ENCODE measurements around the gene IL17RE.

IL17RE gene

DNA sequence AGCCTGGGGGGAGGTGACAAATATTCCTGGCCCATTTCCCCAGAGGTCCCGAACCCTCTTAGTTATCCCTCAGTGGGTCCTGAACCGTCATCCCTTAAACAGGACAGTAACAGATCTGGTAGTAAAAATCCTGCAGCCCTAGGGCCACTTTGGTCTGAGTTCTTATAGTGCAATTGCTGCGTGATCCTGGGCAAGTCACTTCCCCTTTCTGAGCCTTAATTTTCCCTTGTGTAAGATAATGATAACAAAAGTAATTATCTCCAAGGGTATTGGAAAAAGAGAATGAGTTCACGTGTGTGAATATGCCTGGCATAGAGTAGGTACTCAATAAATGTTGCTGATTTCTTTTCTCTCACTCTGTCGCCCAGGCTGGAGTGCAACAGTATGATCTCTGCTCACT is 15.2 kb upstream of the IL17RE start:
- Histone ChIP-seq H3K9me3 (replicated peaks in 1 of 2; ENCODE audit: control insufficient read depth in 2 of 2, insufficient read depth in 1 of 2, low read depth in 1 of 2, low read length in 2 of 2) (peaks cover 0 to 3% of the 10 kb centered on the region in 2 donors), H3K27me3 (ENCODE audit: control insufficient read depth in 3 of 3, insufficient read depth in 3 of 3, low read depth in 1 of 3, low read length in 3 of 3) (peaks cover 0 to 8% (median 0%) of the 10 kb centered on the region in 3 experiments), H3K14ac (ENCODE audit: low read length) (no peak overlapping the region), H2AK5ac (ENCODE audit: low read depth, low read length) (no peak overlapping the region), H4K91ac (ENCODE audit: low read depth, low read length, poor library complexity) (no peak overlapping the region), H2BK120ac (ENCODE audit: low read depth, low read length) (no peak overlapping the region), H2BK12ac (ENCODE audit: low read length) (no peak overlapping the region), H3K4me1 (ENCODE audit: control insufficient read depth in 2 of 2, insufficient read depth in 1 of 2, low read depth in 1 of 2, low read length in 2 of 2) (peaks cover 0 to 1% of the 10 kb centered on the region in 2 donors), H3K23ac (ENCODE audit: low read depth, low read length, poor library complexity) (no peak overlapping the region), H3K79me1 (ENCODE audit: low read depth, low read length) (peaks cover 5% of the 10 kb centered on the region), H3K4me2 (ENCODE audit: insufficient read depth, low read length, poor library complexity, severe bottlenecking) (no peak overlapping the region), H3K4ac (ENCODE audit: low read length) (no peak overlapping the region), H3K4me3 (ENCODE audit: low read length in 2 of 2) (no peak overlapping the region), H3K9ac (ENCODE audit: low read depth, low read length, poor library complexity) (no peak overlapping the region), H2BK15ac (ENCODE audit: low read length) (no peak overlapping the region), H2AFZ (ENCODE audit: low read length) (no peak overlapping the region), H3K27ac (replicated peaks; ENCODE audit: low read length) (no peak overlapping the region), H4K8ac (ENCODE audit: low read depth, low read length) (no peak overlapping the region), H2BK5ac (ENCODE audit: low read length) (no peak overlapping the region), H3K36me3 (replicated peaks in 1 of 2; ENCODE audit: control insufficient read depth in 2 of 2, insufficient read depth in 2 of 2, low read length in 2 of 2) (peaks cover 2 to 10% of the 10 kb centered on the region in 2 donors), H3K18ac (ENCODE audit: low read length) (no peak overlapping the region)
- WGBS, 2 donors (ENCODE audit: extremely low coverage in 2 of 2, insufficient read length in 2 of 2, insufficient replicate concordance in 1 of 2), result no CpG with 5 or more reads among the region's 5 CpGs
- no peak for DNase-seq (ENCODE audit: low spot score)

- H2BK120ac ChIP-seq (ENCODE audit: low read depth, low read length), result no peak overlapping the region
- no peak overlapping the region for H2AFZ ChIP-seq (ENCODE audit: low read length)
- H4K91ac ChIP-seq (ENCODE audit: low read depth, low read length, poor library complexity), result no peak overlapping the region
- peaks cover 11 to 20% of the 10 kb centered on the region in 2 donors for H3K36me3 ChIP-seq (replicated peaks in 1 of 2; ENCODE audit: control insufficient read depth in 2 of 2, insufficient read depth in 2 of 2, low read length in 2 of 2)
- H3K9me3 ChIP-seq (replicated peaks in 1 of 2; ENCODE audit: control insufficient read depth in 2 of 2, insufficient read depth in 1 of 2, low read depth in 1 of 2, low read length in 2 of 2), result peaks cover 0 to 3% of the 10 kb centered on the region in 2 donors
- no peak overlapping the region for H2BK15ac ChIP-seq (ENCODE audit: low read length)
- no peak overlapping the region for H2AK5ac ChIP-seq (ENCODE audit: low read depth, low read length)
- H3K4me3 ChIP-seq (ENCODE audit: low read length in 2 of 2), result no peak overlapping the region
- H2BK5ac ChIP-seq (ENCODE audit: low read length), result no peak overlapping the region
- DNase-seq (ENCODE audit: low spot score), result no peak
- no peak overlapping the region for H3K23ac ChIP-seq (ENCODE audit: low read depth, low read length, poor library complexity)
- no CpG with 5 or more reads among the region's 3 CpGs for WGBS, 2 donors (ENCODE audit: extremely low coverage in 2 of 2, insufficient read length in 2 of 2, insufficient replicate concordance in 1 of 2)
- H4K8ac ChIP-seq (ENCODE audit: low read depth, low read length), result no peak overlapping the region
- no peak overlapping the region for H3K9ac ChIP-seq (ENCODE audit: low read depth, low read length, poor library complexity)
- no peak overlapping the region for H3K14ac ChIP-seq (ENCODE audit: low read length)
- peaks cover 0 to 8% (median 0%) of the 10 kb centered on the region in 3 experiments for H3K27me3 ChIP-seq (ENCODE audit: control insufficient read depth in 3 of 3, insufficient read depth in 3 of 3, low read depth in 1 of 3, low read length in 3 of 3)
- H3K27ac ChIP-seq (replicated peaks; ENCODE audit: low read length), result no peak overlapping the region
- H2BK12ac ChIP-seq (ENCODE audit: low read length), result no peak overlapping the region
- no peak overlapping the region for H3K4me2 ChIP-seq (ENCODE audit: insufficient read depth, low read length, poor library complexity, severe bottlenecking)
- peaks cover 0 to 1% of the 10 kb centered on the region in 2 donors for H3K4me1 ChIP-seq (ENCODE audit: control insufficient read depth in 2 of 2, insufficient read depth in 1 of 2, low read depth in 1 of 2, low read length in 2 of 2)
- H3K18ac ChIP-seq (ENCODE audit: low read length), result no peak overlapping the region
- no peak overlapping the region for H3K4ac ChIP-seq (ENCODE audit: low read length)
- H3K79me1 ChIP-seq (ENCODE audit: low read depth, low read length), result peaks cover 5% of the 10 kb centered on the region
Measured at GRCh38 chr3:9888540-9888939, 14.1 kb upstream of the IL17RE start.

GRCh38 chr3:9889405-9889804 is 13.2 kb upstream of the IL17RE start:
- Histone ChIP-seq H3K4me1 (ENCODE audit: control insufficient read depth in 2 of 2, insufficient read depth in 1 of 2, low read depth in 1 of 2, low read length in 2 of 2) (peaks cover 0 to 1% of the 10 kb centered on the region in 2 donors), H4K8ac (ENCODE audit: low read depth, low read length) (no peak overlapping the region), H3K36me3 (replicated peaks in 1 of 2; ENCODE audit: control insufficient read depth in 2 of 2, insufficient read depth in 2 of 2, low read length in 2 of 2) (peaks cover 14 to 28% of the 10 kb centered on the region in 2 donors), H3K79me1 (ENCODE audit: low read depth, low read length) (peaks cover 5% of the 10 kb centered on the region), H3K4me2 (ENCODE audit: insufficient read depth, low read length, poor library complexity, severe bottlenecking) (no peak overlapping the region), H2AFZ (ENCODE audit: low read length) (peak overlapping the region; percentile 94), H2BK5ac (ENCODE audit: low read length) (no peak overlapping the region), H3K4ac (ENCODE audit: low read length) (no peak overlapping the region), H3K27me3 (ENCODE audit: control insufficient read depth in 3 of 3, insufficient read depth in 3 of 3, low read depth in 1 of 3, low read length in 3 of 3) (peaks cover 0 to 8% (median 0%) of the 10 kb centered on the region in 3 experiments), H3K27ac (replicated peaks; ENCODE audit: low read length) (no peak overlapping the region), H3K9ac (ENCODE audit: low read depth, low read length, poor library complexity) (no peak overlapping the region), H2BK12ac (ENCODE audit: low read length) (no peak overlapping the region), H3K23ac (ENCODE audit: low read depth, low read length, poor library complexity) (no peak overlapping the region), H4K91ac (ENCODE audit: low read depth, low read length, poor library complexity) (no peak overlapping the region), H3K9me3 (replicated peaks in 1 of 2; ENCODE audit: control insufficient read depth in 2 of 2, insufficient read depth in 1 of 2, low read depth in 1 of 2, low read length in 2 of 2) (peaks cover 0 to 3% of the 10 kb centered on the region in 2 donors), H3K14ac (ENCODE audit: low read length) (no peak overlapping the region), H3K18ac (ENCODE audit: low read length) (no peak overlapping the region), H2AK5ac (ENCODE audit: low read depth, low read length) (no peak overlapping the region), H2BK120ac (ENCODE audit: low read depth, low read length) (no peak overlapping the region), H3K4me3 (ENCODE audit: low read length in 2 of 2) (no peak overlapping the region), H2BK15ac (ENCODE audit: low read length) (no peak overlapping the region)
- no CpG with 5 or more reads among the region's 5 CpGs for whole genome bisulfite sequencing, 2 donors (ENCODE audit: extremely low coverage in 2 of 2, insufficient read length in 2 of 2, insufficient replicate concordance in 1 of 2)
- DNase-seq (ENCODE audit: low spot score), result no peak

DNA sequence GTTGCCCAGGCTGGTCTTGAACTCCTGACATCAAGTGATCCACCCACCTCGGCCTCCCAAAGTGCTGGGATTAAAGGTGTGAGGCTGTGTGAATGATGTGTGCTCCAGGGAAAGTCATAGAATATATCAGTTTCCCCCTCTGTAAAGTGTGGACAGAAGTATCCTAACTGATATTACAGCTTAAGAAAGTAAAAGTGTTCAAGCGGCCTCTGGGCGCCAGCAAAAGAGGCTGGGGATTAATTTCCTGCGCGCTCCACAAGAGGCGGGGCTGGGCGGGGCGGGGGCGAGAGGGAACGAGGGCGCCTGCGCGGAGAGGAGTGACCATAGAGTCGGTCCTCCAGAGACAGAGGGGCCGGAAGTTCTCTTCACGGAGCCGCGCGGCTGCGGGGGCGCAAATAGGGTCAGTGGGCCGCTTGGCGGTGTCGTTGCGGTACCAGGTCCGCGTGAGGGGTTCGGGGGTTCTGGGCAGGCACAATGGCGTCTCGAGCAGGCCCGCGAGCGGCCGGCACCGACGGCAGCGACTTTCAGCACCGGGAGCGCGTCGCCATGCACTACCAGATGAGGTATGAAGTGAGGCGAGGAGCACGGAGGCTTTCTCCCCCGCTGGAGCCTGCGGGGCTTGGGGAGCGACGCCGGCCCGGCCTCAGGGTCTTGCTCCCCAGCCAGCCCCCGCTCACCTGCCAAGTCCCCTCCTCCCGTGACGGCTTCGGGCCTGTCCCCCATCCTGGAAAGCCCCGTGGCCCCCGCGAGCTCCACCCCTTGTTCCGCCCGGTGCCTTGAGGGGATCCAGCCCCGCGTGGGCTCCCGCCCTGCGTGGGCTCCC is 12.2 kb upstream of the IL17RE start, which contains the start of gene JAGN1:
Gene JAGN1 (plus strand): TSS at position 362 of the 823 bp plus-strand sequence. CDS start 113 bp downstream, at position 475.
- Histone ChIP-seq H2BK12ac (ENCODE audit: low read length) (no peak within 1 kb of the TSS), H3K14ac (ENCODE audit: low read length) (peak within 1 kb of the TSS; percentile 84), H3K9ac (ENCODE audit: low read depth, low read length, poor library complexity) (peak within 1 kb of the TSS; percentile 100), H2AFZ (ENCODE audit: low read length) (peak within 1 kb of the TSS; percentile 94), H3K18ac (ENCODE audit: low read length) (peak within 1 kb of the TSS; percentile 99), H2BK15ac (ENCODE audit: low read length) (no peak within 1 kb of the TSS), H3K27ac (replicated peaks; ENCODE audit: low read length) (no peak within 1 kb of the TSS), H2BK5ac (ENCODE audit: low read length) (peak within 1 kb of the TSS; percentile 83), H3K4me3 (ENCODE audit: low read length in 2 of 2) (peak within 1 kb of the TSS; percentile 98 to 99), H3K4me1 (ENCODE audit: control insufficient read depth in 2 of 2, insufficient read depth in 1 of 2, low read depth in 1 of 2, low read length in 2 of 2) (peaks cover 0 to 1% of the 10 kb centered on the region in 2 donors), H3K36me3 (replicated peaks in 1 of 2; ENCODE audit: control insufficient read depth in 2 of 2, insufficient read depth in 2 of 2, low read length in 2 of 2) (peaks cover 14 to 34% of the 10 kb centered on the region in 2 donors), H3K27me3 (ENCODE audit: control insufficient read depth in 3 of 3, insufficient read depth in 3 of 3, low read depth in 1 of 3, low read length in 3 of 3) (peaks cover 0 to 8% (median 0%) of the 10 kb centered on the region in 3 experiments), H3K4me2 (ENCODE audit: insufficient read depth, low read length, poor library complexity, severe bottlenecking) (peak within 1 kb of the TSS; percentile 76), H2BK120ac (ENCODE audit: low read depth, low read length) (peak within 1 kb of the TSS; percentile 28), H3K23ac (ENCODE audit: low read depth, low read length, poor library complexity) (peak within 1 kb of the TSS; percentile 100), H3K4ac (ENCODE audit: low read length) (peak within 1 kb of the TSS; percentile 89), H3K79me1 (ENCODE audit: low read depth, low read length) (peaks cover 5% of the 10 kb centered on the region), H4K8ac (ENCODE audit: low read depth, low read length) (peak within 1 kb of the TSS; percentile 100), H3K9me3 (replicated peaks in 1 of 2; ENCODE audit: control insufficient read depth in 2 of 2, insufficient read depth in 1 of 2, low read depth in 1 of 2, low read length in 2 of 2) (peaks cover 0 to 3% of the 10 kb centered on the region in 2 donors), H2AK5ac (ENCODE audit: low read depth, low read length) (peak within 1 kb of the TSS; percentile 60), H4K91ac (ENCODE audit: low read depth, low read length, poor library complexity) (no peak within 1 kb of the TSS)
- WGBS, 2 donors (ENCODE audit: extremely low coverage in 2 of 2, insufficient read length in 2 of 2, insufficient replicate concordance in 1 of 2), result no CpG with 5 or more reads among the region's 62 CpGs
- peak; percentile 92 for DNase-seq (ENCODE audit: low spot score)

Data from neuronal stem cell (in vitro differentiated cells).